LNCAP (cell line): Measurements from ENCODE around the gene MCFD2.

Experiments used
- CTCF ChIP-seq: fragments of 450-650 bp; IDR thresholded peaks from 2 replicates; pipeline ENCODE4 v1.5.1; 2017; ENCODE audit warnings: mild to moderate bottlenecking

The MCFD2 gene

GRCh38 chr2:46922606-46923005 is 7.0 kb upstream of the MCFD2 start:
- no peak for TF ChIP-seq CTCF

GRCh38 chr2:46921676-46922448 is 6.3 kb upstream of the MCFD2 start:
- no peak for TF ChIP-seq CTCF

- no peak for TF ChIP-seq CTCF
Observed at GRCh38 chr2:46917628-46918027, 2.0 kb upstream of the MCFD2 start.

GRCh38 chr2:46915811-46916630 is 415 bp upstream of the MCFD2 start:
- TF ChIP-seq CTCF: no peak

GRCh38 chr2:46914578-46915230 is 902 bp downstream of the MCFD2 start:
- no peak for TF ChIP-seq CTCF

DNA sequence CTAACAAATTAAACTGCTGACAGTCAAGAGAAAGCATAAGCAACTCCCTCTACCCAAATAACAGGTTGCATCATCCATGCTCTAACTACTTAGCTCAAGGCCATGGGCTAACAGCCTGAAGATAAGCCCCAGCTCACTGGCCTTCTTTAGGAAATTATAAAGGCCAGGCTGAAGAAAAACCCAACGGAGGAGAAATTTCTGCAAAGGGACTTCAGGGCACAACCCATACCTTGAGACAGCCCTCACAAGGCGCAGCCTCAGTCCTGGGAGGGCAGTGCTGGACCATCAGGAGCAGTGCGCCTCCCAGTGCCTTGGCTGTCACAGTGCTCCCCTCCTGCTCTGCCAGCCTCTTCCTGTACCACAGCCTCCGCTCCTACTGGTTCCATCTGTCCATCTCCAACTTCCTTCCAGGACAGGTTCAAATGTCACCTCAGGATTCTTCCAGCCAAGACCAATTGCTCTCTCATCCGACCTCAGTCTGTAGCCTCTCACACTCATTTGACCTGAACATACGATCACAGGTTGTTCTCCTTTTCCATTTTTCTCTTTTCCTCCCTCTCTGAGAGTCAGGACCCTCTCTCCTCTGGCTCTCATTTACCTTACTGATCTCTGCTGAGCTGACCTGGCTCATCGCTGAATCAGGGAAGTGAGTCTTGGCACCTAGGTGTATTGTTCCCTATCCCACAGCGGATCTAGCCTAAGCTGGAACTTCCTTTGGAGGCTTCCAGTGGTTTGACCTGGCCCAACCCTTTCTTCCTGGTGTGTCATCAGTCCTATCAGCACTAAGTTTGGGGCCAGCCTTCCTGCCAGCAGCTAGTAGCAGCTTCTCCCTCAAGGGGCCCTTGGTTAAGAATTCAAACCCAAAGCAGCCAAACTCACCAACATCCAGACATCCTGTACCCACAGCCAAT is 1.9 kb downstream of the MCFD2 start:
- TF ChIP-seq CTCF: no peak
